Vagina (tissue), 2 donors: ENCODE measurements around the gene CFAP69.

ENCODE experiments used
- CTCF ChIP-seq, 3 experiments: fragments of 450-650 bp in 2 of 3; fragments of 200-600 bp in 1 of 3; sonication (generic) in 1 of 3; IDR thresholded peaks; one replicate each; pipeline ENCODE4 v1.5.1; 2017 to 2019; ENCODE audit warnings: antibody characterized with exemption in 3 of 3, mild to moderate bottlenecking in 2 of 3, moderate library complexity in 2 of 3
- POLR2AphosphoS5 ChIP-seq, 2 donors: sonication (generic); formaldehyde crosslinking; IDR thresholded peaks; one replicate each; pipeline ENCODE4 v1.9.0; 2017; ENCODE audit warnings: antibody characterized with exemption in 2 of 2, mild to moderate bottlenecking in 2 of 2, low read depth in 1 of 2; ENCODE audit not compliant: insufficient read depth in 1 of 2

DNA sequence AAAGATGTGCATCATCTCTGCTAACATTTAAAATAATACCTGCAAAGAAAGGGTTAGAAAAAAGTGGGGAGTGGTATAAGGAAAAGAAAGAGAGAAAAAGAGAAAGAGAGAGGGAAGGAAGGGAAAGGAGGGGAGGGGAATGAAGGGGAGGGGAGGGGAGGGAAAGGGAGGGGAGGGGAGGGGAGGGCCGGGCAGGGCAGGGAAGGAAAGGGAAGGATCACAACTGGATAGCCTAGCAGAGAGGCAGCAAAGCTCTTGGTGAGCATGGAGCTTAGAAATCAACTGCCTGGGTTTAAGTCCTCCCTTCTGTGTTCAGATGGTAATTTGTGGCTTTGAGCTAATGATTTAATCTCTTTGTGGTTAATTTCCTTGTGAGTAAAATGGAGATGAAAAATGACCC lies 81.5 kb downstream of the CFAP69 start:
- no peak for TF ChIP-seq CTCF (IDR thresholded peaks at IDR 0.05)
- no peak for TF ChIP-seq POLR2AphosphoS5 (IDR thresholded peaks at IDR 0.05; ENCODE audit: insufficient read depth in 1 of 2, low read depth in 1 of 2)
